Mammary epithelial cell (primary cell): ENCODE measurements around the gene MT4.

Experiments used
- EZH2 ChIP-seq: IDR thresholded peaks from 2 replicates; pipeline ENCODE4 v1.6.1; 2012; ENCODE audit warnings: low read length, inconsistent platforms, borderline replicate concordance
- TF ChIP-seq, protein P1 (sequence below), 2 donors: IDR thresholded peaks in 1 of 2; conservative IDR thresholded peaks in 1 of 2; 2 replicates each; pipeline ENCODE4 v1.5.1; 2011 to 2012; ENCODE audit warnings: inconsistent platforms in 2 of 2, low read length in 2 of 2, mild to moderate bottlenecking in 2 of 2, control low read depth in 1 of 2, low read depth in 1 of 2; ENCODE audit not compliant: insufficient read depth in 1 of 2; ENCODE audit errors: extremely low read depth in 1 of 2

DNA sequence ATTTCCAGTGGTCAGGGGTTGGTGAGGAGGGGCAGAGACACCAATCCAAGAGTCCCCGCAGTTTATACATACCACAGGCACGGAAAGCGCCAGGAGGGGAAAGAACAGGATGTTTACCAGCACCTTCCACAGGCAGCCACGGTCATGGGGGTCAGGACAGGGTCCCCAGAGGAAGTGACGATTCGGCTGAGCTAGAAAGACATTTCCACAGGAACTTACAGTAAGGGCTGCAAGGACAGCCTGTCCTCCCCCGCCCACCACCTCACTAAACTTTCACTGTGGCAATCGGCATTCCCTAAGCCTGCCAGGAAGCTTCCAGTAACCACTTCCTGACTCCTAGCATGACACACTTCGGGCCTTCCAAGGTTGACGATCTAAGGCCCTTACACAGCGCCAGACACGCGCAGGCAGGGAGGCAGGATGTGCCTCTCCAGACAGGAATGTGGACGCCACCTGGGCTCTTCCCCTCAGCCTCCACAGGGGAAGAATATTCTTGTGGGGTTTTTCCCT lies 42.3 kb downstream of the MT4 start:
- TF ChIP-seq, protein P1, sequence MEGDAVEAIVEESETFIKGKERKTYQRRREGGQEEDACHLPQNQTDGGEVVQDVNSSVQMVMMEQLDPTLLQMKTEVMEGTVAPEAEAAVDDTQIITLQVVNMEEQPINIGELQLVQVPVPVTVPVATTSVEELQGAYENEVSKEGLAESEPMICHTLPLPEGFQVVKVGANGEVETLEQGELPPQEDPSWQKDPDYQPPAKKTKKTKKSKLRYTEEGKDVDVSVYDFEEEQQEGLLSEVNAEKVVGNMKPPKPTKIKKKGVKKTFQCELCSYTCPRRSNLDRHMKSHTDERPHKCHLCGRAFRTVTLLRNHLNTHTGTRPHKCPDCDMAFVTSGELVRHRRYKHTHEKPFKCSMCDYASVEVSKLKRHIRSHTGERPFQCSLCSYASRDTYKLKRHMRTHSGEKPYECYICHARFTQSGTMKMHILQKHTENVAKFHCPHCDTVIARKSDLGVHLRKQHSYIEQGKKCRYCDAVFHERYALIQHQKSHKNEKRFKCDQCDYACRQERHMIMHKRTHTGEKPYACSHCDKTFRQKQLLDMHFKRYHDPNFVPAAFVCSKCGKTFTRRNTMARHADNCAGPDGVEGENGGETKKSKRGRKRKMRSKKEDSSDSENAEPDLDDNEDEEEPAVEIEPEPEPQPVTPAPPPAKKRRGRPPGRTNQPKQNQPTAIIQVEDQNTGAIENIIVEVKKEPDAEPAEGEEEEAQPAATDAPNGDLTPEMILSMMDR (conservative IDR thresholded peaks at IDR 0.05 in 1 of 2, IDR thresholded peaks at IDR 0.05 in 1 of 2; ENCODE audit: extremely low read depth in 1 of 2, insufficient read depth in 1 of 2, low read depth in 1 of 2, low read length in 2 of 2): no peak
- no peak for TF ChIP-seq EZH2
